Bronchial epithelial cell (primary cell): ENCODE measurements around the gene DMXL1. TPM values are rescaled to one million over a fixed set of nuclear protein-coding genes. Genes with fewer than 3 reads are reported as not detected.

Source experiments
- DNase-seq: peaks from one replicate; pipeline ENCODE4 v3.0.0-alpha.2; 2010; ENCODE audit warnings: low read depth
- FAIRE-seq: peaks from 2 replicates; lab custom pipeline; 2011; peaks lifted over from hg19 to GRCh38; lab: Jason Lieb, UNC
- H3K27me3 ChIP-seq: 2 replicates; pipeline ENCODE4 v1.5.1; 2011; ENCODE audit warnings: low read length; ENCODE audit not compliant: control insufficient read depth, insufficient read depth
- H3K36me3 ChIP-seq: 2 replicates; pipeline ENCODE4 v1.5.1; 2011; ENCODE audit warnings: low read length; ENCODE audit not compliant: control insufficient read depth, insufficient read depth
- H3K4me3 ChIP-seq: 2 replicates; pipeline ENCODE4 v1.5.1; 2011; ENCODE audit warnings: mild to moderate bottlenecking, low read depth, low read length, control low read depth
- CTCF ChIP-seq: IDR thresholded peaks from 2 replicates; pipeline ENCODE4 v1.5.1; 2011; ENCODE audit warnings: mild to moderate bottlenecking, moderate library complexity, low read length, control low read depth, inconsistent platforms; ENCODE audit not compliant: insufficient read depth, severe bottlenecking
- total RNA-seq: library from RNA; depleted of rRNA; stranded (reverse); fragments of >200 nt; gene quantifications from 2 replicates; pipeline ENCODE4 v1.2.1, GENCODE V29; 2014

DMXL1 gene
- total RNA-seq, 1 donor from 2014 or later = 32.1 TPM

- no peak for DNase-seq
- Histone ChIP-seq H3K36me3 (peaks cover 5% of the 10 kb centered on the region), H3K27me3 (no peaks in the 10 kb centered on the region), H3K4me3 (no peak overlapping the region)
- no peak for TF ChIP-seq CTCF
- FAIRE-seq = no peak
Measured at GRCh38 chr5:119136666-119137318, 65.9 kb downstream of the DMXL1 start.

GRCh38 chr5:119153629-119154028 lies 82.7 kb downstream of the DMXL1 start:
- Histone ChIP-seq H3K36me3 (peaks cover 2% of the 10 kb centered on the region), H3K4me3 (no peak overlapping the region), H3K27me3 (no peaks in the 10 kb centered on the region)
- no peak for DNase-seq
- TF ChIP-seq CTCF = no peak
- FAIRE-seq = no peak

GRCh38 chr5:119158144-119158543 lies 87.3 kb downstream of the DMXL1 start:
- no peak for DNase-seq
- Histone ChIP-seq H3K36me3 (no peaks in the 10 kb centered on the region), H3K4me3 (no peak overlapping the region), H3K27me3 (no peaks in the 10 kb centered on the region)
- no peak for TF ChIP-seq CTCF
- FAIRE-seq = no peak

GRCh38 chr5:119161430-119161829 lies 90.5 kb downstream of the DMXL1 start:
- Histone ChIP-seq H3K27me3 (no peaks in the 10 kb centered on the region), H3K36me3 (no peaks in the 10 kb centered on the region), H3K4me3 (no peak overlapping the region)
- FAIRE-seq (no peak), DNase-seq (no peak)
- no peak for TF ChIP-seq CTCF

GRCh38 chr5:119166026-119166425 lies 95.1 kb downstream of the DMXL1 start:
- H3K27me3 ChIP-seq = no peaks in the 10 kb centered on the region
- DNase-seq (no peak), FAIRE-seq (no peak)
- no peaks in the 10 kb centered on the region for H3K36me3 ChIP-seq
- TF ChIP-seq CTCF = no peak
- no peak overlapping the region for H3K4me3 ChIP-seq

- FAIRE-seq = no peak
Measured at GRCh38 chr5:119168401-119168800, 97.5 kb downstream of the DMXL1 start.

More at GRCh38 chr5:119168401-119168800, 97.5 kb downstream of the DMXL1 start:
- TF ChIP-seq CTCF = no peak
- Histone ChIP-seq H3K4me3 (no peak overlapping the region), H3K27me3 (no peaks in the 10 kb centered on the region), H3K36me3 (no peaks in the 10 kb centered on the region)
- peak; percentile 23 for DNase-seq
